Measurements from ENCODE around the gene TXNL4A.

TXNL4A gene

DNA sequence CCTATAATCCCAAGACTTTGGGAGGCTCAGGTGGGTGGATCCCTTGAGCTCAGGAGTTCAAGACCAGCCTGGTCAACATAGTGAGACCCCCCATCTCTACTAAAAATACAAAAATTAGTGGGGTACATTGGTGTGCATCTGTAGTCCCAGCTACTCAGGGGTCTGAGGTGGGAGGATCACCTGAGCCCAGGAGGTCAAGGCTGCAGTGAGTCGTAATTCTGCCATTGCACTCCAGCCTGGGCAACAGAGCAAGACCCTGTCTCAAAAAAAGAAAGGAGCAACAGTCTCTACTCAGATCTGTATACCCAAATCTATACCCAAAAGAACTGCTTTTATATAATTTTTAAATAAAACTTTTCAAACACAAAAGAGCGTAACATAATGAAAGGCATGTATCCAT lies 29.4 kb downstream of the TXNL4A start:
- no peak for DNase-seq (ENCODE audit: low read depth)
- TF ChIP-seq, protein P1, sequence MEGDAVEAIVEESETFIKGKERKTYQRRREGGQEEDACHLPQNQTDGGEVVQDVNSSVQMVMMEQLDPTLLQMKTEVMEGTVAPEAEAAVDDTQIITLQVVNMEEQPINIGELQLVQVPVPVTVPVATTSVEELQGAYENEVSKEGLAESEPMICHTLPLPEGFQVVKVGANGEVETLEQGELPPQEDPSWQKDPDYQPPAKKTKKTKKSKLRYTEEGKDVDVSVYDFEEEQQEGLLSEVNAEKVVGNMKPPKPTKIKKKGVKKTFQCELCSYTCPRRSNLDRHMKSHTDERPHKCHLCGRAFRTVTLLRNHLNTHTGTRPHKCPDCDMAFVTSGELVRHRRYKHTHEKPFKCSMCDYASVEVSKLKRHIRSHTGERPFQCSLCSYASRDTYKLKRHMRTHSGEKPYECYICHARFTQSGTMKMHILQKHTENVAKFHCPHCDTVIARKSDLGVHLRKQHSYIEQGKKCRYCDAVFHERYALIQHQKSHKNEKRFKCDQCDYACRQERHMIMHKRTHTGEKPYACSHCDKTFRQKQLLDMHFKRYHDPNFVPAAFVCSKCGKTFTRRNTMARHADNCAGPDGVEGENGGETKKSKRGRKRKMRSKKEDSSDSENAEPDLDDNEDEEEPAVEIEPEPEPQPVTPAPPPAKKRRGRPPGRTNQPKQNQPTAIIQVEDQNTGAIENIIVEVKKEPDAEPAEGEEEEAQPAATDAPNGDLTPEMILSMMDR (conservative IDR thresholded peaks at IDR 0.05; ENCODE audit: low read depth, low read length), result no peak
- no peak overlapping the region for H3K4me3 ChIP-seq (ENCODE audit: low read depth, low read length)

DNA sequence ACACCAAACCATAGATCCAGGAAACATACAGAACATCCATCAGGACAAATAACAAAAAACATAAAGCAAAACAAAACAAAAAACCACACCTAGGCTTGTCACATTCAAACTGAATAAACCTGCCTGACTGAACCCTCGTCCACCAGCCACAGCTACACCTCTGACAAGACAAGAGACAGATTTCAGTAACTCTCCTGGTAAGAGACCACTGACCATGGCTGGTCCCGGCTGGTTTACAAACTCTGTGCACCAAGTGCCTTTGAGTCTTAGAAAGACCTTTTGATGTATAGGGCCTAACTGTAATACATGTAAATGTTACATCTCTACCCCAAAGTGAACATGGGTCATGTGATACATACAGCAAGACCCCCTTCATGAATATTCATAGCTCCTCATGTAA lies 32.1 kb downstream of the TXNL4A start:
- DNase-seq (ENCODE audit: low read depth), result no peak
- H3K4me3 ChIP-seq (ENCODE audit: low read depth, low read length), result no peak overlapping the region
- TF ChIP-seq, protein P1 (conservative IDR thresholded peaks at IDR 0.05; ENCODE audit: low read depth, low read length), result no peak

DNA sequence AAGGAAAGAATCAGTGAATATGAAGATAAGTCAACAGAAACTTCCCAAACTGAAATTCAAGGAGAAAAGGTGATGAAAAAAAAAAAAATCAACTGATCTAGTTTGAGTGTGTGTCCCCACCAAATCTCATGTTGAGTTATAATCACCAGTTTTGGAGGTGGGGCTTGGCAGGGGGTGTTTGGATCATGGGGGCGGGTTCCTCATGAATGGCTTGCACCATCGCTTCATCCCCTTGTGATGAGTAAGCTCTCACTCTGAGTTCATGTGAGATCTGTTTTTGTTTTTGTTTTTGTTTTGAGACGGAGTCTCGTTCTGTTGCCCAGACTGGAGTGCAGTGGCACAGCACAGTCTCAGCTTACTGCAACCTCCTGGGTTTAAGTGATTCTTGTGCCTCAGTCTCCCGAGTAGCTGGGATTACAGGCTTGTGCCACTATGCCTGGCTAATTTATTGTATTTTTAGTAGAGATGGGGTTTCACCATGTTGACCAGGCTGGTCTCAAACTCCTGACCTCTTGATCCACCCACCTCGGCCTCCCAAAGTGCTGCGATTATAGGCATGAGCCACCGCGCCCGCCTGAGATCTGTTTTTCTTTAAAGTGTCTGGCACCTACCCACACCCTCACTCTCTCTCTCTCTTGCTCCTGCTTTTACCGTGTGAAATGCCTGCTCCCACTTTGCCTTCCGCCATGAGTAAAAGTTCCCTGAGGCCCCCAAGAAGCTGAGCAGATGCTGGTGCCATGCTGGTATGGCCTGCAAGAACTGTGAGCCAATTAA lies 32.9 kb downstream of the TXNL4A start:
- no peak overlapping the region for H3K4me3 ChIP-seq (ENCODE audit: low read depth, low read length)
- DNase-seq (ENCODE audit: low read depth), result no peak
- TF ChIP-seq, protein P1 (conservative IDR thresholded peaks at IDR 0.05; ENCODE audit: low read depth, low read length), result no peak

DNA sequence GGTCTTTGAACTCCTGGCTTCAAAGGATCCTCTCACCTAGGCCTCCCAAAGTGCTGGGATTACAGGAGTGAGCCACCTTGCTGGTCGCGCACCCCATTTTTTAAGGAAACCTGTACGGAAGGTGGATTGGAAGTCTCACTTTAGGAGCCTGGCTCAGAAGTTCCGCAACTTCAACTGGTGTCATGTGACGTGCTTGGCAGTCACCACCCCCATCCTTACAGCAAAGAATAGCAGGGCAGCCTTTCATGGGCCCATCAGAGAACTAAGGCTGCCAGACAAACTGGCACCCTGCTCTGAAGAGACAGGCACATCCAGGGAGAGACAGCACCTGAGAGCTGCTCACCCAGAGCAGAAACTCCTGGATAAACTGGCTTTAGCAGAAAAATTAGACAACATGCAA lies 33.6 kb downstream of the TXNL4A start:
- no peak overlapping the region for H3K4me3 ChIP-seq (ENCODE audit: low read depth, low read length)
- TF ChIP-seq, protein P1 (conservative IDR thresholded peaks at IDR 0.05; ENCODE audit: low read depth, low read length), result no peak
- no peak for DNase-seq (ENCODE audit: low read depth)

DNA sequence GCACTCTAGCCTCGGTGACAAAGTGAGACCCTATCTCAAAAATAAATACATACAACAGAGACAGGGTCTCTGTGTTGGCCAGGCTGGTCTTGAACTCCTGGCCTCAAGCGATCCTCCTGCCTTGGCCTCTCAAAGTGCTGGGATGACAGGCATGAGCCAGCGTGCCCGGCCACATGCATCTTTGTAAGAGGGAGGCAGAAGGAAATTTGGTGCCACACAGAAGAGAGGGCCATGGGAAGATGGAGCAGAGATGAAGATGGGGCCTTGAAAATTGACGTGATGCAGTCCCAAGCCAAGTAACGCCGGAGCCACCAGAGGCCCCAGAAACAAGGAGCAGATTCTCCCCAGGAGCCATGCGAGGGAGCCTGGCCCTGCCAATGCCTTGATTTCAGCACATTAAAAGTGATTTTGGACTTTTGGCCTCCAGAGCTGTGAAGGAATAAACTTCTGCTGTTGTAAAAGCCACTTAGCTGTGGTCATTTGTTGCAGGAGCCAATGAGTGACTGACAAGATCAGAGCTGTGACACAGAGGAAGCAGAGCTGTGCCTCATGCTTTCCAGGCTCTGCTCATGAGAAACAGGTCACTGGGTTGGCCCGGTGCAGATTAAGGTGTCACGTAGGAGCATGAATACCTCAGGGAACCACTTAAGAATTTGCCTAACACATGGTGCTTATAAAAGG lies 34.3 kb downstream of the TXNL4A start:
- DNase-seq (ENCODE audit: low read depth), result no peak
- TF ChIP-seq, protein P1 (conservative IDR thresholded peaks at IDR 0.05; ENCODE audit: low read depth, low read length), result no peak
- H3K4me3 ChIP-seq (ENCODE audit: low read depth, low read length), result no peak overlapping the region

DNA sequence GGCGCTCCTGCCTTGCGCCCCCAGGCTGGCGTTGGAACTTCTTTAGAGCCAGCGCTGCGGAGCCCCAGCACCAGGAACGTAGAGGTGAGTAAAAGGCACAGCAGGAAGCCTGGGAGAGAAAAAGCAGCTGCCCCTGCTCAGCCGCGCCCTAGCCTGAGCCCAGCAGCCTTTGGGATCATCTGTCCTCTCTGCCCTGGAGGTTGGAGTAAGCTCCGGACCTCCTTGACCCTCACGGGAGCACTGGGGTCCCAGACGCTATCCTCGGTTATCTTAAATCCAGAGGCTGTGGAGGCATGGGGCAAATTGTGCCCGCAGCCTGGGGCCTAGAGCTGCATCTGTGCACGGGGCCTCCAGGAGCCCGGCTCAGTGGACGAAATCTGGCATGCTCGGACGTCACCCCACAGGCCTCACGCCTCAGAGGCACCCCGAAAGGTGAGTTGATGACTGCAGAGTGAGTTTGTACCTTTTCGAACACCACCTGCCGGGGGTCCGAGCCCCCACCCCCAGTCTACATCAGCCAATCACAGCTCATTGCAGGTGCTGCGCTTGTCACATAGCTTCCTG lies 35.3 kb downstream of the TXNL4A start:
- DNase-seq (ENCODE audit: low read depth), result no peak
- H3K4me3 ChIP-seq (ENCODE audit: low read depth, low read length), result no peak overlapping the region
- TF ChIP-seq, protein P1 (conservative IDR thresholded peaks at IDR 0.05; ENCODE audit: low read depth, low read length), result no peak

Data from choroid plexus epithelial cell (primary cell).